ENCODE results near the gene ATP5ME. TPM values are rescaled to one million over a fixed set of nuclear protein-coding genes. Genes with fewer than 3 reads are reported as not detected.

Gene ATP5ME
- total and polyA plus RNA-seq, 4 donors: 31.4 to 621 (median 169) TPM

- TF ChIP-seq FOXA1 (IDR thresholded peaks at IDR 0.05) (no peak), NR2F2 (IDR thresholded peaks at IDR 0.05) (peak; percentile 43)
- 74% methylated on average over 27 of the region's 27 CpGs for WGBS
- Histone ChIP-seq H3K27ac (ENCODE audit: low read depth in 1 of 2, low read length in 2 of 2) (no peak overlapping the region), H3K9me3 (ENCODE audit: control insufficient read depth in 4 of 4, low read length in 3 of 4) (no peaks in the 10 kb centered on the region), H3K9ac (ENCODE audit: low read depth in 1 of 2, low read length in 2 of 2) (no peak overlapping the region), H3K27me3 (ENCODE audit: control insufficient read depth in 4 of 4, insufficient read depth in 4 of 4, low read length in 3 of 4) (peaks cover 0 to 2% (median 0%) of the 10 kb centered on the region in 4 donors), H3K36me3 (ENCODE audit: control insufficient read depth in 4 of 4, insufficient read depth in 3 of 4, low read depth in 1 of 4, low read length in 3 of 4) (no peaks in the 10 kb centered on the region), H3K4me1 (ENCODE audit: control insufficient read depth in 4 of 4, insufficient read depth in 4 of 4, low read length in 3 of 4) (no peaks in the 10 kb centered on the region), H3K4me3 (ENCODE audit: low read depth in 1 of 3, low read length in 3 of 3) (no peak overlapping the region)
- DNase-seq (ENCODE audit: low spot score): no peak
Observed at GRCh38 chr4:657834-658667, 16.0 kb downstream of the ATP5ME start.

DNA sequence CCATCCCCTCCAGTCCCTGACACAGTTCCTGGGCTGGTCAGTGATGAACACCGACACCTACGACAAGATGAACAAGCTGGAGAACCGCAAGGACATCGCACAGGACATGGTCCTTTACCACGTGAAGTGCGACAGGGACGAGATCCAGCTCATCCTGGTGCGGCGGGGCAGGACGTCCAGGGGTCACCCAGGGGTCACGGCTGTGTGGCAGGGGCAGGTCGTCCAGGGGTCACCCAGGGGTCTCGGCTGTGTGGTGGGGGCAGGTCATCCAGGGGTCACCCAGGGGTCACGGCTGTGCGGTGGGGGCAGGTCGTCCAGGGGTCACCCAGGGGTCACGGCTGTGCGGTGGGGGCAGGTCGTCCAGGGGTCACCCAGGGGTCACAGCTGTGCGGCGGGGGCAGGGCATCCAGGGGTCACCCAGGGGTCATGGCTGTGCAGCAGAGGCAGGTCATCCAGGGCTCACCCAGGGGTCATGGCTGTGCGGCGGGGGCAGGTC is 16.7 kb downstream of the ATP5ME start:
- Histone ChIP-seq H3K36me3 (ENCODE audit: control insufficient read depth in 4 of 4, insufficient read depth in 3 of 4, low read depth in 1 of 4, low read length in 3 of 4) (no peaks in the 10 kb centered on the region), H3K27ac (ENCODE audit: low read depth in 1 of 2, low read length in 2 of 2) (no peak overlapping the region), H3K9me3 (ENCODE audit: control insufficient read depth in 4 of 4, low read length in 3 of 4) (no peaks in the 10 kb centered on the region), H3K4me3 (ENCODE audit: low read depth in 1 of 3, low read length in 3 of 3) (no peak overlapping the region), H3K27me3 (ENCODE audit: control insufficient read depth in 4 of 4, insufficient read depth in 4 of 4, low read length in 3 of 4) (peaks cover 0 to 2% (median 0%) of the 10 kb centered on the region in 4 donors), H3K9ac (ENCODE audit: low read depth in 1 of 2, low read length in 2 of 2) (no peak overlapping the region), H3K4me1 (ENCODE audit: control insufficient read depth in 4 of 4, insufficient read depth in 4 of 4, low read length in 3 of 4) (no peaks in the 10 kb centered on the region)
- TF ChIP-seq MAX (IDR thresholded peaks at IDR 0.05) (no peak), TAF1 (conservative IDR thresholded peaks at IDR 0.05) (no peak), FOXA2 (IDR thresholded peaks at IDR 0.05) (no peak), RXRA (IDR thresholded peaks at IDR 0.05) (no peak), ZBTB33 (IDR thresholded peaks at IDR 0.05) (no peak), EGR1 (IDR thresholded peaks at IDR 0.05; ENCODE audit: low read depth in 2 of 2) (no peak), SP1 (IDR thresholded peaks at IDR 0.05) (no peak), ATF3 (IDR thresholded peaks at IDR 0.05) (no peak), HNF4A (conservative IDR thresholded peaks at IDR 0.05) (no peak), RAD21 (IDR thresholded peaks at IDR 0.05) (no peak), FOXA1 (IDR thresholded peaks at IDR 0.05) (no peak), JUND (IDR thresholded peaks at IDR 0.05) (no peak), GABPA (IDR thresholded peaks at IDR 0.05 in 1 of 2, conservative IDR thresholded peaks at IDR 0.05 in 1 of 2) (no peak), HNF4G (IDR thresholded peaks at IDR 0.05) (no peak), YY1 (IDR thresholded peaks at IDR 0.05) (no peak)
- TF ChIP-seq, protein P1, sequence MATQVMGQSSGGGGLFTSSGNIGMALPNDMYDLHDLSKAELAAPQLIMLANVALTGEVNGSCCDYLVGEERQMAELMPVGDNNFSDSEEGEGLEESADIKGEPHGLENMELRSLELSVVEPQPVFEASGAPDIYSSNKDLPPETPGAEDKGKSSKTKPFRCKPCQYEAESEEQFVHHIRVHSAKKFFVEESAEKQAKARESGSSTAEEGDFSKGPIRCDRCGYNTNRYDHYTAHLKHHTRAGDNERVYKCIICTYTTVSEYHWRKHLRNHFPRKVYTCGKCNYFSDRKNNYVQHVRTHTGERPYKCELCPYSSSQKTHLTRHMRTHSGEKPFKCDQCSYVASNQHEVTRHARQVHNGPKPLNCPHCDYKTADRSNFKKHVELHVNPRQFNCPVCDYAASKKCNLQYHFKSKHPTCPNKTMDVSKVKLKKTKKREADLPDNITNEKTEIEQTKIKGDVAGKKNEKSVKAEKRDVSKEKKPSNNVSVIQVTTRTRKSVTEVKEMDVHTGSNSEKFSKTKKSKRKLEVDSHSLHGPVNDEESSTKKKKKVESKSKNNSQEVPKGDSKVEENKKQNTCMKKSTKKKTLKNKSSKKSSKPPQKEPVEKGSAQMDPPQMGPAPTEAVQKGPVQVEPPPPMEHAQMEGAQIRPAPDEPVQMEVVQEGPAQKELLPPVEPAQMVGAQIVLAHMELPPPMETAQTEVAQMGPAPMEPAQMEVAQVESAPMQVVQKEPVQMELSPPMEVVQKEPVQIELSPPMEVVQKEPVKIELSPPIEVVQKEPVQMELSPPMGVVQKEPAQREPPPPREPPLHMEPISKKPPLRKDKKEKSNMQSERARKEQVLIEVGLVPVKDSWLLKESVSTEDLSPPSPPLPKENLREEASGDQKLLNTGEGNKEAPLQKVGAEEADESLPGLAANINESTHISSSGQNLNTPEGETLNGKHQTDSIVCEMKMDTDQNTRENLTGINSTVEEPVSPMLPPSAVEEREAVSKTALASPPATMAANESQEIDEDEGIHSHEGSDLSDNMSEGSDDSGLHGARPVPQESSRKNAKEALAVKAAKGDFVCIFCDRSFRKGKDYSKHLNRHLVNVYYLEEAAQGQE (IDR thresholded peaks at IDR 0.05): no peak
- TF ChIP-seq, protein P2, sequence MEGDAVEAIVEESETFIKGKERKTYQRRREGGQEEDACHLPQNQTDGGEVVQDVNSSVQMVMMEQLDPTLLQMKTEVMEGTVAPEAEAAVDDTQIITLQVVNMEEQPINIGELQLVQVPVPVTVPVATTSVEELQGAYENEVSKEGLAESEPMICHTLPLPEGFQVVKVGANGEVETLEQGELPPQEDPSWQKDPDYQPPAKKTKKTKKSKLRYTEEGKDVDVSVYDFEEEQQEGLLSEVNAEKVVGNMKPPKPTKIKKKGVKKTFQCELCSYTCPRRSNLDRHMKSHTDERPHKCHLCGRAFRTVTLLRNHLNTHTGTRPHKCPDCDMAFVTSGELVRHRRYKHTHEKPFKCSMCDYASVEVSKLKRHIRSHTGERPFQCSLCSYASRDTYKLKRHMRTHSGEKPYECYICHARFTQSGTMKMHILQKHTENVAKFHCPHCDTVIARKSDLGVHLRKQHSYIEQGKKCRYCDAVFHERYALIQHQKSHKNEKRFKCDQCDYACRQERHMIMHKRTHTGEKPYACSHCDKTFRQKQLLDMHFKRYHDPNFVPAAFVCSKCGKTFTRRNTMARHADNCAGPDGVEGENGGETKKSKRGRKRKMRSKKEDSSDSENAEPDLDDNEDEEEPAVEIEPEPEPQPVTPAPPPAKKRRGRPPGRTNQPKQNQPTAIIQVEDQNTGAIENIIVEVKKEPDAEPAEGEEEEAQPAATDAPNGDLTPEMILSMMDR (IDR thresholded peaks at IDR 0.05; ENCODE audit: low read depth, low read length, missing input control): no peak
- 80% methylated on average over 23 of the region's 23 CpGs for WGBS
- DNase-seq (ENCODE audit: low spot score): no peak

Measured in liver (tissue), 9 donors.